ENCODE measurements around the gene SPEM3. TPM values are rescaled to one million over a fixed set of nuclear protein-coding genes. Genes with fewer than 3 reads are reported as not detected.
A peak's percentile ranks its signal among the peaks of the same experiment; 100 is the strongest.

Gene SPEM3
- total and polyA plus RNA-seq, 2 of the 13 experiments (the other 11 are each of a cell fraction or from before 2014, with no cell fraction given), result not detected

GRCh38 chr17:7403977-7404736, 24.5 kb upstream of the SPEM3 start, which contains the start of gene TMEM256 (continued):
- TF ChIP-seq, protein P1, sequence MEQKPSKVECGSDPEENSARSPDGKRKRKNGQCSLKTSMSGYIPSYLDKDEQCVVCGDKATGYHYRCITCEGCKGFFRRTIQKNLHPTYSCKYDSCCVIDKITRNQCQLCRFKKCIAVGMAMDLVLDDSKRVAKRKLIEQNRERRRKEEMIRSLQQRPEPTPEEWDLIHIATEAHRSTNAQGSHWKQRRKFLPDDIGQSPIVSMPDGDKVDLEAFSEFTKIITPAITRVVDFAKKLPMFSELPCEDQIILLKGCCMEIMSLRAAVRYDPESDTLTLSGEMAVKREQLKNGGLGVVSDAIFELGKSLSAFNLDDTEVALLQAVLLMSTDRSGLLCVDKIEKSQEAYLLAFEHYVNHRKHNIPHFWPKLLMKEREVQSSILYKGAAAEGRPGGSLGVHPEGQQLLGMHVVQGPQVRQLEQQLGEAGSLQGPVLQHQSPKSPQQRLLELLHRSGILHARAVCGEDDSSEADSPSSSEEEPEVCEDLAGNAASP (CRISPR knock-in tag; IDR thresholded peaks at IDR 0.05; ENCODE audit: borderline replicate concordance), result no peak
- TF ChIP-seq TOE1 (CRISPR knock-in tag; IDR thresholded peaks at IDR 0.05) (no peak), SP2 (CRISPR knock-in tag; IDR thresholded peaks at IDR 0.05) (peak; percentile 81), RFXANK (CRISPR knock-in tag; IDR thresholded peaks at IDR 0.05) (no peak), CEBPZ (IDR thresholded peaks at IDR 0.05; ENCODE audit: low read length) (no peak), CREM (IDR thresholded peaks at IDR 0.05) (peak; percentile 45; the same call in 1 of the 2 replicates), CREM (CRISPR knock-in tag; IDR thresholded peaks at IDR 0.05) (no peak), ARHGAP35 (CRISPR knock-in tag; IDR thresholded peaks at IDR 0.05; ENCODE audit: borderline replicate concordance) (no peak), ZNF17 (CRISPR knock-in tag; IDR thresholded peaks at IDR 0.05) (no peak), BRF2 (CRISPR knock-in tag; IDR thresholded peaks at IDR 0.05) (no peak), HNRNPL (IDR thresholded peaks at IDR 0.05; ENCODE audit: low read depth, low read length) (peak; percentile 79; the same call in 1 of the 2 replicates), EHMT2 (IDR thresholded peaks at IDR 0.05; ENCODE audit: borderline replicate concordance, low read depth, low read length) (no peak; the same call in 1 of the 2 replicates), ZNF780A (CRISPR knock-in tag; IDR thresholded peaks at IDR 0.05) (no peak), NFKBIZ (CRISPR knock-in tag; IDR thresholded peaks at IDR 0.05) (no peak), PCBP2 (optimal IDR thresholded peaks at IDR 0.05; ENCODE audit: low read depth, low read length, poor library complexity, severe bottlenecking) (no peak), ZNF567 (CRISPR knock-in tag; IDR thresholded peaks at IDR 0.05; ENCODE audit: borderline replicate concordance) (no peak), RARA (CRISPR knock-in tag; IDR thresholded peaks at IDR 0.05) (no peak), FOXM1 (CRISPR knock-in tag; IDR thresholded peaks at IDR 0.05) (no peak), RELA (CRISPR knock-in tag; IDR thresholded peaks at IDR 0.05) (no peak), ARNTL (CRISPR knock-in tag; IDR thresholded peaks at IDR 0.05) (0 out of 2 replicates have a peak, but pooled peaks have one; percentile 32), ZNF484 (CRISPR knock-in tag; IDR thresholded peaks at IDR 0.05; ENCODE audit: borderline replicate concordance, low read depth) (no peak)
- TF ChIP-seq, protein P2, sequence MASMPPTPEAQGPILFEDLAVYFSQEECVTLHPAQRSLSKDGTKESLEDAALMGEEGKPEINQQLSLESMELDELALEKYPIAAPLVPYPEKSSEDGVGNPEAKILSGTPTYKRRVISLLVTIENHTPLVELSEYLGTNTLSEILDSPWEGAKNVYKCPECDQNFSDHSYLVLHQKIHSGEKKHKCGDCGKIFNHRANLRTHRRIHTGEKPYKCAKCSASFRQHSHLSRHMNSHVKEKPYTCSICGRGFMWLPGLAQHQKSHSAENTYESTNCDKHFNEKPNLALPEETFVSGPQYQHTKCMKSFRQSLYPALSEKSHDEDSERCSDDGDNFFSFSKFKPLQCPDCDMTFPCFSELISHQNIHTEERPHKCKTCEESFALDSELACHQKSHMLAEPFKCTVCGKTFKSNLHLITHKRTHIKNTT (CRISPR knock-in tag; IDR thresholded peaks at IDR 0.05), result no peak
- TF ChIP-seq, protein P3, sequence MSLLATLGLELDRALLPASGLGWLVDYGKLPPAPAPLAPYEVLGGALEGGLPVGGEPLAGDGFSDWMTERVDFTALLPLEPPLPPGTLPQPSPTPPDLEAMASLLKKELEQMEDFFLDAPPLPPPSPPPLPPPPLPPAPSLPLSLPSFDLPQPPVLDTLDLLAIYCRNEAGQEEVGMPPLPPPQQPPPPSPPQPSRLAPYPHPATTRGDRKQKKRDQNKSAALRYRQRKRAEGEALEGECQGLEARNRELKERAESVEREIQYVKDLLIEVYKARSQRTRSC (CRISPR knock-in tag; IDR thresholded peaks at IDR 0.05; ENCODE audit: low read depth), result no peak

Data from HepG2 (cell line).